ENCODE data around the gene HPSE2.

- TF ChIP-seq CTCF (IDR thresholded peaks at IDR 0.05): no peak
- TF ChIP-seq POLR2A (IDR thresholded peaks at IDR 0.05): no peak
Observed at GRCh38 chr10:99119258-99119748, 116.3 kb downstream of the HPSE2 start.
